GM12801 (cell line): ENCODE results near the gene PRDM16.

Experiments used
- CTCF ChIP-seq: IDR thresholded peaks from one replicate; pipeline ENCODE4 v1.5.1; 2011; ENCODE audit warnings: control low read depth; ENCODE audit not compliant: insufficient read length; ENCODE audit errors: extremely low read depth

PRDM16 gene

GRCh38 chr1:3024019-3024418 lies 45.0 kb upstream of the PRDM16 start:
- no peak for TF ChIP-seq CTCF

- TF ChIP-seq CTCF: no peak
Measured at GRCh38 chr1:3024588-3024987, 44.4 kb upstream of the PRDM16 start.

- no peak for TF ChIP-seq CTCF
Measured at GRCh38 chr1:3026124-3026523, 42.9 kb upstream of the PRDM16 start.

- TF ChIP-seq CTCF: no peak
Measured at GRCh38 chr1:3026581-3027391, 42.2 kb upstream of the PRDM16 start.

GRCh38 chr1:3027611-3028371 lies 41.2 kb upstream of the PRDM16 start:
- no peak for TF ChIP-seq CTCF

GRCh38 chr1:3028531-3029282 lies 40.3 kb upstream of the PRDM16 start:
- no peak for TF ChIP-seq CTCF

GRCh38 chr1:3029481-3029961 lies 39.5 kb upstream of the PRDM16 start:
- no peak for TF ChIP-seq CTCF
